ENCODE results near the gene DEF6. TPM values are rescaled to one million over a fixed set of nuclear protein-coding genes. Genes with fewer than 3 reads are reported as not detected.

The DEF6 gene
- total RNA-seq, 1 experiment from 2014 or later = 11.3 TPM

GRCh38 chr6:35363293-35363750, 65.7 kb downstream of the DEF6 start:
- ChIA-PET CTCF (interaction anchor here (1.1 kb wide), 1 partner anchor 52 kb away, joined by 7 read pairs; no protein-coding TSS in a partner anchor), POLR2A (no interaction called here)
- no peaks in the 10 kb centered on the region for H3K9me3 Mint-ChIP-seq
- no peak overlapping the region for H3K27ac Mint-ChIP-seq
- DNase-seq (ENCODE audit: low spot score) (no peak), ATAC-seq (peak; percentile 31)
- H3K36me3 Mint-ChIP-seq = no peaks in the 10 kb centered on the region
- no peak overlapping the region for H3K4me3 Mint-ChIP-seq
- H3K4me1 Mint-ChIP-seq = peaks cover 36% of the 10 kb centered on the region
- TF ChIP-seq, protein P1, sequence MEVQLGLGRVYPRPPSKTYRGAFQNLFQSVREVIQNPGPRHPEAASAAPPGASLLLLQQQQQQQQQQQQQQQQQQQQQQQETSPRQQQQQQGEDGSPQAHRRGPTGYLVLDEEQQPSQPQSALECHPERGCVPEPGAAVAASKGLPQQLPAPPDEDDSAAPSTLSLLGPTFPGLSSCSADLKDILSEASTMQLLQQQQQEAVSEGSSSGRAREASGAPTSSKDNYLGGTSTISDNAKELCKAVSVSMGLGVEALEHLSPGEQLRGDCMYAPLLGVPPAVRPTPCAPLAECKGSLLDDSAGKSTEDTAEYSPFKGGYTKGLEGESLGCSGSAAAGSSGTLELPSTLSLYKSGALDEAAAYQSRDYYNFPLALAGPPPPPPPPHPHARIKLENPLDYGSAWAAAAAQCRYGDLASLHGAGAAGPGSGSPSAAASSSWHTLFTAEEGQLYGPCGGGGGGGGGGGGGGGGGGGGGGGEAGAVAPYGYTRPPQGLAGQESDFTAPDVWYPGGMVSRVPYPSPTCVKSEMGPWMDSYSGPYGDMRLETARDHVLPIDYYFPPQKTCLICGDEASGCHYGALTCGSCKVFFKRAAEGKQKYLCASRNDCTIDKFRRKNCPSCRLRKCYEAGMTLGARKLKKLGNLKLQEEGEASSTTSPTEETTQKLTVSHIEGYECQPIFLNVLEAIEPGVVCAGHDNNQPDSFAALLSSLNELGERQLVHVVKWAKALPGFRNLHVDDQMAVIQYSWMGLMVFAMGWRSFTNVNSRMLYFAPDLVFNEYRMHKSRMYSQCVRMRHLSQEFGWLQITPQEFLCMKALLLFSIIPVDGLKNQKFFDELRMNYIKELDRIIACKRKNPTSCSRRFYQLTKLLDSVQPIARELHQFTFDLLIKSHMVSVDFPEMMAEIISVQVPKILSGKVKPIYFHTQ (CRISPR knock-in tag; IDR thresholded peaks at IDR 0.05) = no peak
- TF ChIP-seq, protein P2, sequence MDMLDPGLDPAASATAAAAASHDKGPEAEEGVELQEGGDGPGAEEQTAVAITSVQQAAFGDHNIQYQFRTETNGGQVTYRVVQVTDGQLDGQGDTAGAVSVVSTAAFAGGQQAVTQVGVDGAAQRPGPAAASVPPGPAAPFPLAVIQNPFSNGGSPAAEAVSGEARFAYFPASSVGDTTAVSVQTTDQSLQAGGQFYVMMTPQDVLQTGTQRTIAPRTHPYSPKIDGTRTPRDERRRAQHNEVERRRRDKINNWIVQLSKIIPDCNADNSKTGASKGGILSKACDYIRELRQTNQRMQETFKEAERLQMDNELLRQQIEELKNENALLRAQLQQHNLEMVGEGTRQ (CRISPR knock-in tag; IDR thresholded peaks at IDR 0.05) = no peak
- no peak for TF ChIP-seq RORB (CRISPR knock-in tag; IDR thresholded peaks at IDR 0.05)
- TF ChIP-seq FOXP1 (CRISPR knock-in tag; IDR thresholded peaks at IDR 0.05; ENCODE audit: borderline replicate concordance) = no peak
- TF ChIP-seq, protein P3, sequence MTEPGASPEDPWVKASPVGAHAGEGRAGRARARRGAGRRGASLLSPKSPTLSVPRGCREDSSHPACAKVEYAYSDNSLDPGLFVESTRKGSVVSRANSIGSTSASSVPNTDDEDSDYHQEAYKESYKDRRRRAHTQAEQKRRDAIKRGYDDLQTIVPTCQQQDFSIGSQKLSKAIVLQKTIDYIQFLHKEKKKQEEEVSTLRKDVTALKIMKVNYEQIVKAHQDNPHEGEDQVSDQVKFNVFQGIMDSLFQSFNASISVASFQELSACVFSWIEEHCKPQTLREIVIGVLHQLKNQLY (CRISPR knock-in tag; IDR thresholded peaks at IDR 0.05) = no peak
- TF ChIP-seq SMAD3 (CRISPR knock-in tag; IDR thresholded peaks at IDR 0.05; ENCODE audit: borderline replicate concordance) = no peak
- TF ChIP-seq ATF2 (CRISPR knock-in tag; IDR thresholded peaks at IDR 0.05; ENCODE audit: borderline replicate concordance, low read depth) = no peak
- no peak for TF ChIP-seq ZNF138 (CRISPR knock-in tag; conservative IDR thresholded peaks at IDR 0.05)
- TF ChIP-seq ZNF396 (CRISPR knock-in tag; IDR thresholded peaks at IDR 0.05; ENCODE audit: borderline replicate concordance) = no peak
- no peak for TF ChIP-seq ZBTB43 (CRISPR knock-in tag; IDR thresholded peaks at IDR 0.05)
- H3K27me3 Mint-ChIP-seq (ENCODE audit: low read depth) = no peaks in the 10 kb centered on the region

DNA sequence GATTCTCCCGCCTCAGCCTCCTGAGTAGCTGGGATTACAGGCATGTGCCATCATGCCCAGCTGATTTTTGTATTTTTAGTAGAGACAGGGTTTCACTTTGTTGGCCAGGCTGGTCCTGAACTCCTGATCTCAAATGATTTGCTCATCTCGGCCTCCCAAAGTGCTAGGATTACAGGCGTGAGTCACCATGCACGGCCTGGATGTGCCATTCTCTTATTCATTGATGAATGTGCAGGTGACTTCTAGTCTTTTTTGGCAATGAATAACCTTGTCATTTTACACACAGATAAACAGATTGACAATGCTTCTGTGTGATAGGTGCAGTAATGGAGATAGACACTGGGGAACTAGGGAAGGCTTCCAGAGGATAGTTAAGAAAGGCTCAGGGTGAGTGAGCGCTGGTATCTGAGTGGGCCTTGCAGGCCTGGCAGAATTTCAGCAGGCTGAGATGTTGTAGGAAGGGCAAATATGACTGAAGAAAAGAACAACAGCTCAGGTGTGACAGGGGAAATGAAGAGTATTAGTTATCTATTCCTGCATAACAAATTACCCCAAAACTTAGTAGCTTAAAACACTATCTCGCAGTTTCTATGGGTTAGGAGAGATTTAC, 68.1 kb downstream of the DEF6 start:
- Mint-ChIP-seq H3K27me3 (ENCODE audit: low read depth) (no peaks in the 10 kb centered on the region), H3K9me3 (no peaks in the 10 kb centered on the region), H3K4me1 (peaks cover 27% of the 10 kb centered on the region), H3K36me3 (no peaks in the 10 kb centered on the region), H3K4me3 (no peak overlapping the region), H3K27ac (peak overlapping the region; percentile 12)
- ChIA-PET POLR2A (no interaction called here), CTCF (interaction anchor here (0.9 kb wide), 1 partner anchor 49 kb away, joined by 3 read pairs; no protein-coding TSS in a partner anchor)
- TF ChIP-seq, protein P4, sequence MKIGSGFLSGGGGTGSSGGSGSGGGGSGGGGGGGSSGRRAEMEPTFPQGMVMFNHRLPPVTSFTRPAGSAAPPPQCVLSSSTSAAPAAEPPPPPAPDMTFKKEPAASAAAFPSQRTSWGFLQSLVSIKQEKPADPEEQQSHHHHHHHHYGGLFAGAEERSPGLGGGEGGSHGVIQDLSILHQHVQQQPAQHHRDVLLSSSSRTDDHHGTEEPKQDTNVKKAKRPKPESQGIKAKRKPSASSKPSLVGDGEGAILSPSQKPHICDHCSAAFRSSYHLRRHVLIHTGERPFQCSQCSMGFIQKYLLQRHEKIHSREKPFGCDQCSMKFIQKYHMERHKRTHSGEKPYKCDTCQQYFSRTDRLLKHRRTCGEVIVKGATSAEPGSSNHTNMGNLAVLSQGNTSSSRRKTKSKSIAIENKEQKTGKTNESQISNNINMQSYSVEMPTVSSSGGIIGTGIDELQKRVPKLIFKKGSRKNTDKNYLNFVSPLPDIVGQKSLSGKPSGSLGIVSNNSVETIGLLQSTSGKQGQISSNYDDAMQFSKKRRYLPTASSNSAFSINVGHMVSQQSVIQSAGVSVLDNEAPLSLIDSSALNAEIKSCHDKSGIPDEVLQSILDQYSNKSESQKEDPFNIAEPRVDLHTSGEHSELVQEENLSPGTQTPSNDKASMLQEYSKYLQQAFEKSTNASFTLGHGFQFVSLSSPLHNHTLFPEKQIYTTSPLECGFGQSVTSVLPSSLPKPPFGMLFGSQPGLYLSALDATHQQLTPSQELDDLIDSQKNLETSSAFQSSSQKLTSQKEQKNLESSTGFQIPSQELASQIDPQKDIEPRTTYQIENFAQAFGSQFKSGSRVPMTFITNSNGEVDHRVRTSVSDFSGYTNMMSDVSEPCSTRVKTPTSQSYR (CRISPR knock-in tag; IDR thresholded peaks at IDR 0.05) = no peak
- TF ChIP-seq GABPB1 (CRISPR knock-in tag; IDR thresholded peaks at IDR 0.05) (no peak), NFYB (CRISPR knock-in tag; conservative IDR thresholded peaks at IDR 0.05; ENCODE audit: low read depth) (no peak)
- ATAC-seq (no peak), DNase-seq (ENCODE audit: low spot score) (no peak)
